Limb (tissue), 2 donors: Measurements from ENCODE around the gene SLC50A1.

ENCODE experiments used
- DNase-seq, 2 donors: peaks; one replicate each; pipeline ENCODE4 v3.0.0-alpha.2; 2016; ENCODE audit errors: extremely low spot score in 2 of 2

The SLC50A1 gene, protein sequence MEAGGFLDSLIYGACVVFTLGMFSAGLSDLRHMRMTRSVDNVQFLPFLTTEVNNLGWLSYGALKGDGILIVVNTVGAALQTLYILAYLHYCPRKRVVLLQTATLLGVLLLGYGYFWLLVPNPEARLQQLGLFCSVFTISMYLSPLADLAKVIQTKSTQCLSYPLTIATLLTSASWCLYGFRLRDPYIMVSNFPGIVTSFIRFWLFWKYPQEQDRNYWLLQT

DNA sequence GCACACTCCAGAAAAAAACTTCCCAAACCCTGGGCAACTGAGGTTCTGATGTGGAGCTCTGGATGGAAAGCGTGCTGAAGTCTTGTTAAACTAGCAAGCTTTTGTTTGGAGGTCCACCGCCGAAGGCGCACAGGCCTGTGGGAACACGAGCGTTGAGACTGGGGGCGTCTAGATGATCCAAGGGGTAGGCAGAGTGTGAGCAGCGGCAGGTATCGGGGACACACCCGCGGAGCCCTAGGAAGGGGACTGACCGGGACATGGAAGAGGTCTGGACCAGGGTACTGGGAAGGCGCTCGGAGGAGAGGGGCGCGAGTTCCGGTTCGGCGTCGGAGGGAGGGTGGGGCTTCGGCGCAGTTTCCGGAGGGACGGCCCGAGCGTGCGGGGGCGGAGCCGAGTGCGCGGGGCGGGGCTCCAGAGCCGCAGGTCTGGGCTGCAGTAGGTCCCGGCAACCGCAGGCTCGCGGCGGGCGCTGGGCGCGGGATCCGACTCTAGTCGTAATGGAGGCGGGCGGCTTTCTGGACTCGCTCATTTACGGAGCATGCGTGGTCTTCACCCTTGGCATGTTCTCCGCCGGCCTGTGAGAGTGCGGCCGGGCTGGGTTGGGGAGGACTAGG, at the start of gene SLC50A1:
SLC50A1 (plus strand) TSS at position 438 of the 614 bp plus-strand sequence; CDS start at position 498, 60 bp downstream.
- peak; percentile 94 to 97 for DNase-seq

DNA sequence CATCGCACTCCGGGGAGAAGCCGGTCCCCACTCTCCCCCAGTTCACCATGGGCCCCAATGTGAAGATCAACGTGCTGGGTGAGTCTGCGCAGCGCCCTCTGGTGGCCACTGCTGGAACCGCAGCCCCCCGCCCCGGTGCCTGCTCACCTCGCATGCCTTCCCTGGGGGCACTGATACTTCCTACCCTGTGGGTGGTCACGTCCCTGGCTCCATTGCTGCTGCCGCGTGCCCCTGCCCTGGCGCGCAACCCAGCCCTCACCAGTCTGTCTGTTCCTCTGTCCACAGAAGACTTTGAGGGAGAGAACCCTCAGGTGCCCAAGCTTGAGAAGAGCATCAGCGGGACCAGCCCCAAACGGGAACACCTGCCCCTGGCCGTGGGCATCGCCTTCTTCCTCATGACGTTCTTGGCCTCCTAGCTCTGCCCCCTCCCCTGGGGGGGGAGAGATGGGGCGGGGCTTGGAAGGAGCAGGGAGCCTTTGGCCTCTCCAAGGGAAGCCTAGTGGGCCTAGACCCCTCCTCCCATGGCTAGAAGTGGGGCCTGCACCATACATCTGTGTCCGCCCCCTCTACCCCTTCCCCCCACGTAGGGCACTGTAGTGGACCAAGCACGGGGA, 49.4 kb upstream of the SLC50A1 start:
- peak in 1 of 2 donors; percentile 89 for DNase-seq

GRCh38 chr1:155086856-155087535, 48.7 kb upstream of the SLC50A1 start:
- no peak for DNase-seq

GRCh38 chr1:155091071-155092051, 44.3 kb upstream of the SLC50A1 start:
- DNase-seq, result peak; percentile 66 to 91

- no peak for DNase-seq
Measured at GRCh38 chr1:155092131-155092530, 43.5 kb upstream of the SLC50A1 start.

DNA sequence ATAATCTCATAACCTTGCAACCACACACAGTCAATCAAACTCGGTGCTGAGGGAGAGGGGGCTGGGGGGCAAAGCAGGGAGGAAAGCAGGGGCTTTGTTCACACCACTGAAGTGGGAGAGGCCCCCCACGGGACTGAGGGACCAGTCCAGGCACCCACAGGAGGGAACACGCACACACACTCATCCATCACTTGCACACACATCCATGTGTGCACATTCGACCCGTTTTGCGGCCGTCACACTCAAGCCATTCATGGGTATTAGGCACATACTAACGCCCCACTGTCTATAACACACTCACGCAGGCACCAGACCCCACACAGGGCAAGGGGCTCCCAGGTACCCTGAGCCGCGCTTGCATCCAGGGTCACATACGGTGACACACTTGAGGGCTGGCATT, 43.0 kb upstream of the SLC50A1 start:
- DNase-seq, result no peak

GRCh38 chr1:155093911-155094621, 41.6 kb upstream of the SLC50A1 start:
- DNase-seq, result peak; percentile 66 to 81

DNA sequence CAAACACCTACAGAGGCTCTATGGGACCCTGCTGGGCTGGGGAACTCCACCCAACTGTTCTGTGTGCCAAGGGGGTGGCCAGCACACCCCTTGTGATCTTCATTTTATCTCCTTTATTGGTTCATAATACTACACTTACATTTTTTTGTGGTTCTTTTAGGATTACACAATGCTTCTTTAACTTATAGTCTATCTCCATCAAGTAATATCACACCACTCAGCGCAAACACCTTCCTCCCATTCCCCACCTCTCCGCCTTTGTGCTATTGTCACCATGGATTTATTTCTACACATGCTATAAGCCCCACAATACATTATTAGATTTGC, 41.1 kb upstream of the SLC50A1 start:
- DNase-seq, result no peak

- DNase-seq, result no peak
Measured at GRCh38 chr1:155099331-155099730, 36.3 kb upstream of the SLC50A1 start.

DNA sequence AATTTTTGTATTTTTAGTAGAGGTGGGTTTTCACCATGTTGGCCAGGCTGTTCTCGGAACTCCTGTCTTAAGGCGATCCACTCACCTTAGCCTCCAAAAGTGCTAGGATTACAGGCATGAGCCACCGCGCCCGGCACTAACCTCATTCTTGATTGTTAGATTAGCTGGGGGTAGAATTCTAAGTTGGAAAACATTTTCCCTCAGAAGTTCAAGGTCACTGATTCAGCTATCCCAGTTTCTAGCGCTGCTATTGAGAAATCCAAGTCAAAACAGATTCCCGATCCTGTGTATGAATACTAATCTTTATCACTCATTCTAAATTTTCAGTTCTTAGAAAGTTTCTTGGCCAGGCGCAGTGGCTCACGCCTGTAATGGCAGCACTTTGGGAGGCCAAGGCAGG, 32.3 kb upstream of the SLC50A1 start:
- no peak for DNase-seq

DNA sequence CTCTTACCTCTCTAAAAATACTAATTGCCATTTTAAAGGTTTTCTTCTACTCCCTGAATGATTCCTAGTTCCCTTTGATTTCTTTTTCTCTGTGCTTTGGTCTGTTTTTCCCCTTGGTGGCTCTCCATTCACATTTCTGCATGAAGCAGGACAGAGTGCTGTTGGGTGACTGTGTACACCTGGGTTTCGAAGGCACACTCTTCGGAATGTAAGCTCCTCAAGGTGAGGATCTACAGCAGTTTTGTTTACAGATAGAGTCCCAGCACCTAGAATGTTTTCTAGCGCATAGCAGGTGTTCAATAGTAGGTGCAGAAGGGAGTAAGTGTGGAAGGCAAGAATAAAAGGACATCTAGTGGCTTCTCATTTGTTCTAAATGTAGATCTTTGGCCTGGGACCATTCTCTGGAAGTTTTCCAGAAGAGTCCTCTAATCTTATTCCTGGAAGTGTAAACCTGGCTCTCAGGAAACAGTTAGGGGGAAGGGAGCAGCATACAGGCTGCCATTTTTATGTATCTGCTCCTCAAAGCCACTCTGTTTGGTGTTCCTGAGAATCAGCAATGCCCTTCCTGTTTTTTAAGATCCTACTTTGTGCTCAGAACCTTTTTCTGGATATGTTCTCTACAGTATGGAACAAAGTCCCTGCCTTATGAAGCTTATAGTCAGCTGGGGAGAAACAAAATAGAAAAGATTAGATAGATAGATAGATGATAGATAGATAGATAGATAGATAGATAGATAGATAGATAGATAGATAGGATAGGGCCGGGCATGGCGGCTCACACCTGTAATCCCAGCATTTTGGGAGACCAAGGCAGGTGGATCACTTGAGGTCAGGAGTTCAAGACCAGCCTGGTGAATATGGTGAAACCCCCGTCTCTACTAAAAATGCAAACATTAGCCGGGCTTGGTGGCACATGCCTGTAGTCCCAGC, 30.8 kb upstream of the SLC50A1 start:
- no peak for DNase-seq

DNA sequence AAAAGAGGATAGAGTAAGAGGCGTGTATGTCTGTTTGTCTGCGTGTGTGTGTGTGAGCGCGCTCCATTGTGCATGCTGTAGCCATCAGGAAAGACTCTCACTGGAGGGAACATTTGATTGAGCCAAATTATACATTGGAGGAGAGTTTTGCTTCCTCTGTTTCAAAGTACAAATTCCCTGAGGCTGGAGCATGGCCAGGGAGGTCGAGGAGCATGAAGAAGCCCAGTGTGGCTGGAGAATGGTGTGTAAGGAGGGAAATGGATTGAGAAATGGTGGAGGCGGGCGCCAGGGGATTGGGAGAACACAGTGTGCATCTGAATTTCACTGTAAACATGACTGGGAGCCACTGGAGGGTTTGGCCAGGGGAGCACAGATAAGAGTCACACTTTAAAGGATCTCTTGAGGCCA, 30.0 kb upstream of the SLC50A1 start:
- DNase-seq, result no peak

DNA sequence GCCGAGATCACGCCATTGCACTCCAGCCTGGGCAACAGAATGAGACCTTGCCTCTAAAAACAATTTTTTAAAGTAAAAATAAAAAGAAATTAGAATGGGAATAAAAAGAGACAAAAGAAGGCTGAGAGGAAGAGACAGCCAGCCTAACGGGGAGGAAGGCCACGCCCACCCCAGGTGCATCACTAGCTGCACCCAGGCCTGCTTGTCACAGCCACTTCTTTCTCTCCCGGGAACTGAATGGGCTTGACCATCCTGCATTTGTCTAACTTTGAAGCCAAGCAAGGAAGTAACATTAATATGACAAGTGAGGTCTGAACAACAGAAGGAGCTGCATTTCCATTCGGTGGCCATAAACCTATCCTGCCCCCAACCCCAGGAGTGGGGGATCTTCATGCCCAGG, 28.8 kb upstream of the SLC50A1 start:
- no peak for DNase-seq

- DNase-seq, result no peak
Measured at GRCh38 chr1:155107309-155108264, 28.1 kb upstream of the SLC50A1 start.

DNA sequence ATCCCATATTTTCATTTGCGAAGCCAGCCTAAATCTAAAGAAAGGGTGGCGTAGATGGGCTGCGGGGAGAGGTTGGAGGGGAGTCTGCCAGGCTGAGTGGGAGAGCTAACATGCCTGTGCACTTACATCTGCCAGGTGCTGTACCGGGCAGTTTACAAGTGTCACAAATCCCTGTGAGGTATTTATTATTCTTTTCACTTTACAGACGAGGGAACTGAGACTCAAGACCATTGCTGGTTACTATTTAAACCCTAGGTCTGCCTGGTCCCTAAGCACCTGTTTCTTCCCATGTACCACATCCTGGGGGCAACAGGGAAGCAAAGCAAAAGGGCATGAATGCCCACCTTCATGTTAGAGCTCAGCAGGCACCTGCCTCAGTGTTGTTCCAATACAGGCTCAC, 27.4 kb upstream of the SLC50A1 start:
- no peak for DNase-seq

DNA sequence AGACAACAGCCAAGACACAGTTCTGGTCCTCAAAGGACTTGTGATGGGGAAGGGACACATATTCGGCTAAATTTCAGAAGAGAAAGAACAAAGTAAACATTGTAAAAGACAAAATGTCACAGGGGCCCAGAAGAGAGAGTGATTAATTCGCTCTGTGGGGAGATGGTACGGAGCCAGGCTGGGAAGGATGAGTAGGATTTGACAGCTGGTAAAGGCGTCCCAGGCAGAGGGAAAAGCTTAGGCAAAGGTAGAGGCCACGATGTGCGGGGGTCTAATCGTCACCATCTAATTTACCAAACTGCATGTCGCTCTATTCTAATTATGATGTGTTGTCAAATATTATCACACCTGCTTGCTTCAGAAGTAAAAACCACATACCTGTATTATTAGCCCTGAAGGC, 25.3 kb upstream of the SLC50A1 start:
- no peak for DNase-seq

DNA sequence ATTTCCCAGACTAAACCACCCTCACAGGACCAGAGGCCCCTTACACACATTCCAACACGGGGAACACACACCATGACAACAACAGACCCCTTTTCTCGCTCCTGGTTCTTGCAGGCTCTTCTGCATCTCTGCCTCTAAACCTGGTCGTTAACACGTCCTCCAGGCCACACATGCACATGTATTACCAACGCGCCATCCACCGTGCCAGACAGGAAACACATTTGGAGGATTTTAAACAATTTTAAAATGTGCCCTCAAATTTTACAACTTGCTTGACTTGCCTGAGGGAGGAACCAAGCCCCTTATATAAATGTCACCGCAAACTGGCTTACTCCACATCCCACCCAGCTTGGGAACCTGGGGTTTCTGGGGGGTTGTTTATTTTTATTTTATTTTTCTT, 24.8 kb upstream of the SLC50A1 start:
- DNase-seq, result no peak

DNA sequence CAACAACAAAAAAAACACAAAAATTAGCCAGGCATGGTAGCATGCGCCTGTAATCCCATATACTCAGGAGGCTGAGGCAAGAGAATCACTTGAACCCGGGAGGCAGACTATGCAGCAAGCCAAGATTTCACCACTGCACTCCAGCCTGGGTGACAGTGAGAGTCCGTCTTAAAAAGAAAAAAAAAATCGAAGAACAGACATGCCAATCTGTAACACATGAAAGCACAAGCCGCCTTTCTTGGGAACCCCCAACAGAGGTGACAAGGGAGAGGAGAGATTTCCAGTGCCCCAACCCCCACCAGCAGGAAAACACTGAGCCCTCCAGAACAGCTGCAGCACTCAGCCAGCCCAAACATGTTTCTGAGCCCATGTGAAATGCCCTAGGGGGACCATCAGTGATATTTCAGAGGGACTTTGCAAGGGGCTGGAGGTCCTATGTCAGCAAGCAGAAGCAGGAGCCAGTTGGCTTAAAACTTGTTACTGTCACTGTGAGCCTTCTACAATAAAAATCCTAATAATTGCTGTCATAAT, 22.1 kb upstream of the SLC50A1 start:
- no peak for DNase-seq
